Brain microvascular endothelial cell (primary cell): ENCODE results near the gene AKR1C3.

Experiments used
- DNase-seq: peaks from one replicate; pipeline ENCODE4 v3.0.0-alpha.2; 2020
- H3K27ac ChIP-seq: fragments of 250-450 bp; sonication (Bioruptor Pico); 2 replicates; pipeline ENCODE4 v1.5.1; 2020; ENCODE audit warnings: mild to moderate bottlenecking, moderate library complexity
- H3K27me3 ChIP-seq: fragments of 250-450 bp; sonication (Bioruptor Pico); replicated peaks from 2 replicates; pipeline ENCODE4 v1.5.1; 2020; ENCODE audit warnings: mild to moderate bottlenecking
- H3K36me3 ChIP-seq: fragments of 250-450 bp; sonication (Bioruptor Pico); replicated peaks from 2 replicates; pipeline ENCODE4 v1.5.1; 2020; ENCODE audit warnings: mild to moderate bottlenecking
- H3K4me3 ChIP-seq: 2 replicates; pipeline ENCODE4 v1.5.1; 2011; ENCODE audit warnings: low read depth, mild to moderate bottlenecking, control low read depth, low read length, moderate library complexity
- in situ Hi-C: cut with HindIII; loops from 2 replicates; pipeline ENCODE4 v1.10.0; 2017; ENCODE audit warnings: low sequenced_read_pairs, low pct_ligation_motif_present
- TF ChIP-seq, protein P1 (sequence below): IDR thresholded peaks from 2 replicates; pipeline ENCODE4 v1.5.1; 2011; ENCODE audit warnings: low read depth, mild to moderate bottlenecking, moderate library complexity, low read length, control low read depth, inconsistent platforms; ENCODE audit errors: missing control alignments

The AKR1C3 gene

DNA sequence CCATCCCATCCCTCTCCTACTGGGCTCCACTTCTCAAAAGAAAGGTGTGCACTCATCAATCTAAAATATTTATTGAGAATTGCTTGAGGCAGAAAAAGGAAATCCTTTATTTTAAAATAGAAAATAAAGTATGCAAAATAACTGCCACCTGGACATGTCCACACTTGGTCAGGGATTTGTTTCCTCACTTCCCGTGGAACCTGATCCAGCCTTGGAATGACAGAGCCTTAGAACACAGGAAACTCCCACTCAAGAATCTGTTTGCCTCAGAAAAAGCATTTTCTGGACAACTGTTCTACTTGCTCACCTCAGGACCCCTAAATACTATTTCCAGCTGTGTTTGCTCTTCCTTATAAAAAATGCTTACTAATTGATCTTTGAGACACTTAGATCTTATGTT lies 61.7 kb downstream of the AKR1C3 start:
- no peak for DNase-seq
- in situ Hi-C loops: no loop called here

More for the DNA sequence above, 61.7 kb downstream of the AKR1C3 start:
- TF ChIP-seq, protein P1, sequence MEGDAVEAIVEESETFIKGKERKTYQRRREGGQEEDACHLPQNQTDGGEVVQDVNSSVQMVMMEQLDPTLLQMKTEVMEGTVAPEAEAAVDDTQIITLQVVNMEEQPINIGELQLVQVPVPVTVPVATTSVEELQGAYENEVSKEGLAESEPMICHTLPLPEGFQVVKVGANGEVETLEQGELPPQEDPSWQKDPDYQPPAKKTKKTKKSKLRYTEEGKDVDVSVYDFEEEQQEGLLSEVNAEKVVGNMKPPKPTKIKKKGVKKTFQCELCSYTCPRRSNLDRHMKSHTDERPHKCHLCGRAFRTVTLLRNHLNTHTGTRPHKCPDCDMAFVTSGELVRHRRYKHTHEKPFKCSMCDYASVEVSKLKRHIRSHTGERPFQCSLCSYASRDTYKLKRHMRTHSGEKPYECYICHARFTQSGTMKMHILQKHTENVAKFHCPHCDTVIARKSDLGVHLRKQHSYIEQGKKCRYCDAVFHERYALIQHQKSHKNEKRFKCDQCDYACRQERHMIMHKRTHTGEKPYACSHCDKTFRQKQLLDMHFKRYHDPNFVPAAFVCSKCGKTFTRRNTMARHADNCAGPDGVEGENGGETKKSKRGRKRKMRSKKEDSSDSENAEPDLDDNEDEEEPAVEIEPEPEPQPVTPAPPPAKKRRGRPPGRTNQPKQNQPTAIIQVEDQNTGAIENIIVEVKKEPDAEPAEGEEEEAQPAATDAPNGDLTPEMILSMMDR: no peak
- H3K27ac ChIP-seq: no peak overlapping the region
- no peak overlapping the region for H3K4me3 ChIP-seq
- H3K36me3 ChIP-seq: no peaks in the 10 kb centered on the region
- H3K27me3 ChIP-seq: no peaks in the 10 kb centered on the region
